IPS DF 19.7 (cell line): Measurements from ENCODE around the gene HOXC6.
A peak's percentile ranks its signal among the peaks of the same experiment; 100 is the strongest.

ENCODE experiments used
- DNase-seq: peaks from one replicate; pipeline ENCODE4 v3.0.0-alpha.2; 2013; ENCODE audit warnings: low read depth, low spot score

Gene HOXC6

GRCh38 chr12:54029529-54030441 lies 1.5 kb downstream of the HOXC6 start:
- no peak for DNase-seq

GRCh38 chr12:54030442-54030801 lies 2.2 kb downstream of the HOXC6 start:
- no peak for DNase-seq

- DNase-seq: no peak
Observed at GRCh38 chr12:54030889-54031471, 2.7 kb downstream of the HOXC6 start.

GRCh38 chr12:54031480-54031879 lies 3.2 kb downstream of the HOXC6 start:
- DNase-seq: no peak

- DNase-seq: no peak
Observed at GRCh38 chr12:54032086-54032619, 3.9 kb downstream of the HOXC6 start.

- DNase-seq: peak; percentile 52
Observed at GRCh38 chr12:54032627-54033100, 4.4 kb downstream of the HOXC6 start, which contains the start of gene HOXC5. Gene HOXC5, plus strand, starts transcription at chr12:54033050. Its CDS starts 73 bp downstream, at chr12:54033123.

- no peak for DNase-seq
Observed at GRCh38 chr12:54033106-54033979, 5.1 kb downstream of the HOXC6 start.

GRCh38 chr12:54033980-54034784 lies 5.9 kb downstream of the HOXC6 start:
- no peak for DNase-seq

- no peak for DNase-seq
Observed at GRCh38 chr12:54034785-54035310, 6.6 kb downstream of the HOXC6 start.

GRCh38 chr12:54035568-54036264 lies 7.5 kb downstream of the HOXC6 start:
- no peak for DNase-seq

- DNase-seq: no peak
Observed at GRCh38 chr12:54036620-54037359, 8.6 kb downstream of the HOXC6 start.

GRCh38 chr12:54037360-54038283 lies 9.4 kb downstream of the HOXC6 start:
- DNase-seq: no peak

GRCh38 chr12:54038284-54038870 lies 10.1 kb downstream of the HOXC6 start:
- DNase-seq: no peak

GRCh38 chr12:54038871-54039414 lies 10.7 kb downstream of the HOXC6 start:
- no peak for DNase-seq

GRCh38 chr12:54039417-54040147 lies 11.3 kb downstream of the HOXC6 start:
- DNase-seq: no peak

- no peak for DNase-seq
Observed at GRCh38 chr12:54040148-54040494, 11.9 kb downstream of the HOXC6 start.

- DNase-seq: no peak
Observed at GRCh38 chr12:54040648-54041047, 12.4 kb downstream of the HOXC6 start.
